Measurements from ENCODE around the gene SLC35C1. TPM values are rescaled to one million over a fixed set of nuclear protein-coding genes. Genes with fewer than 3 reads are reported as not detected.
A peak's percentile ranks its signal among the peaks of the same experiment; 100 is the strongest.

SLC35C1 gene
- total RNA-seq, 1 experiment from 2014 or later = 8.9 TPM

DNA sequence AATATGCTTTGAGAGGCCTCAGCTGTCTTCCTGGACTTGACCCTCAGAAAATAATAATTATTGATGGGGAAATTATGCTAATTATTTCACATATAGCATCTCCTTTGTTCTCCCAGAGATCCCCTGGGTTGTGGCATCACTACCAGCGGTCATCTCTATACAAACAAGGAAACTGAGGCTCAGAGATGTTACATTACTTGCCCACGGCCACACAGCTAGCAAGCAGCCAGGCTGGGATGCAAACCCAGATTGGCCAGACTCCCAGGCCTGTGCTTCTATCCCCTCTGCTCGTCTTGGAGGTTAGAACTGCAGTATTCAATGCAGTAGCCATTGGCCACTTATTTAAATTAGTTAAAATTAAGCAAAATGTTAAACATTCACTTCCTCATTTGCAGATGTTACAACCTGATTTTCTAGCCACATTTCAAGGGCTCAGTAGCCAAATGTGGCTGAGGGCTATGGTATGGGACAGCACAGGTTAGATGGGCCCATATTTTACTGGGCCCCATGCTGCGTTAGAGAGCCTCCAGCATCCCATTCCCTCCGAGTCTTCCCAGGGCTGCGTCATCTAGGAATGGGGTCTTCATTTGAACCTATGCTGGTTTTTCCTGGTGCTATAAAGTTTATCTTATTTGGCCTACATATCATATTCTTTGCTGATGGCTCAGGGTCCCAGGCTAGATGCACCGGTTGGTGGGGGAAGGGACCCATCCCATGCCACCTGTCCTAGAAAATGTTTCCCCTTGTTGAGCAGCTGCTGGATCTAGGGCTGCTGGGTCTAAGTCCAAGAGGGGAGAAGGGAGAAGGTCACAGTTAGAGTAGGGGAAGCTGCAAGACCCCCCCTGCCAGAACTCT lies 2.2 kb downstream of the SLC35C1 start:
- H3K4ac ChIP-seq (ENCODE audit: low read depth, low read length) = no peak overlapping the region
- H3K27me3 Mint-ChIP-seq (ENCODE audit: low read depth) = peaks cover 16% of the 10 kb centered on the region

More for the DNA sequence above, 2.2 kb downstream of the SLC35C1 start:
- H4K20me1 ChIP-seq (ENCODE audit: control insufficient read depth, insufficient read depth, insufficient read length) = no peaks in the 10 kb centered on the region
- peaks cover 2% of the 10 kb centered on the region; the same call in 1 of the 2 replicates for H3K27me3 ChIP-seq (ENCODE audit: insufficient read depth, low read length)
- no peak overlapping the region for H3K9ac ChIP-seq (ENCODE audit: extremely low read depth, insufficient read length, low read length)
- no peak overlapping the region for H4K8ac ChIP-seq (replicated peaks; ENCODE audit: insufficient read length, low read depth, low read length)
- no peak overlapping the region for H2BK120ac ChIP-seq (ENCODE audit: low read depth, low read length, poor library complexity, severe bottlenecking)
- H2AFZ ChIP-seq (ENCODE audit: low read length) = no peak overlapping the region
- H3K18ac ChIP-seq (ENCODE audit: insufficient read length, low read depth, low read length) = no peak overlapping the region
- no peak overlapping the region for H3K27ac ChIP-seq (ENCODE audit: insufficient read length, low read depth, low read length)
- H3K36me3 Mint-ChIP-seq (ENCODE audit: insufficient read depth in 1 of 3, low read depth in 3 of 3) = peaks cover 0 to 15% (median 15%) of the 10 kb centered on the region in 3 experiments; a peak in 5 of 7 replicates
- H3K4me1 ChIP-seq (ENCODE audit: insufficient read depth, low read length) = no peaks in the 10 kb centered on the region; the same call in 1 of the 2 replicates
- H2BK5ac ChIP-seq (ENCODE audit: insufficient read length, low read length) = no peak overlapping the region
- H3K23me2 ChIP-seq (ENCODE audit: insufficient read length, low read depth, low read length, poor library complexity, severe bottlenecking) = peaks cover 14% of the 10 kb centered on the region
- TF ChIP-seq, protein P1, sequence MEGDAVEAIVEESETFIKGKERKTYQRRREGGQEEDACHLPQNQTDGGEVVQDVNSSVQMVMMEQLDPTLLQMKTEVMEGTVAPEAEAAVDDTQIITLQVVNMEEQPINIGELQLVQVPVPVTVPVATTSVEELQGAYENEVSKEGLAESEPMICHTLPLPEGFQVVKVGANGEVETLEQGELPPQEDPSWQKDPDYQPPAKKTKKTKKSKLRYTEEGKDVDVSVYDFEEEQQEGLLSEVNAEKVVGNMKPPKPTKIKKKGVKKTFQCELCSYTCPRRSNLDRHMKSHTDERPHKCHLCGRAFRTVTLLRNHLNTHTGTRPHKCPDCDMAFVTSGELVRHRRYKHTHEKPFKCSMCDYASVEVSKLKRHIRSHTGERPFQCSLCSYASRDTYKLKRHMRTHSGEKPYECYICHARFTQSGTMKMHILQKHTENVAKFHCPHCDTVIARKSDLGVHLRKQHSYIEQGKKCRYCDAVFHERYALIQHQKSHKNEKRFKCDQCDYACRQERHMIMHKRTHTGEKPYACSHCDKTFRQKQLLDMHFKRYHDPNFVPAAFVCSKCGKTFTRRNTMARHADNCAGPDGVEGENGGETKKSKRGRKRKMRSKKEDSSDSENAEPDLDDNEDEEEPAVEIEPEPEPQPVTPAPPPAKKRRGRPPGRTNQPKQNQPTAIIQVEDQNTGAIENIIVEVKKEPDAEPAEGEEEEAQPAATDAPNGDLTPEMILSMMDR (conservative IDR thresholded peaks at IDR 0.05) = no peak
- H3K79me1 ChIP-seq (ENCODE audit: insufficient read depth, low read depth, low read length, poor library complexity, severe bottlenecking) = no peaks in the 10 kb centered on the region
- WGBS (ENCODE audit: extremely low coverage, insufficient read length, low lambda C conversion rate) = no CpG with 5 or more reads among the region's 7 CpGs
- H3K56ac ChIP-seq (ENCODE audit: insufficient read length, low read depth, low read length) = no peak overlapping the region
- H3K27ac Mint-ChIP-seq = peak overlapping the region in 1 of 3 experiments; percentile 59; a peak in 1 of 7 replicates
- H2BK12ac ChIP-seq (ENCODE audit: insufficient read length, low read depth, low read length) = no peak overlapping the region
- no peak overlapping the region for H3T11ph ChIP-seq (ENCODE audit: low read length)
- H3K9me3 ChIP-seq (ENCODE audit: control insufficient read depth, low read depth, low read length) = no peaks in the 10 kb centered on the region
- no peak overlapping the region for H4K5ac ChIP-seq (ENCODE audit: insufficient read length, low read depth, low read length)
- H4K91ac ChIP-seq (ENCODE audit: insufficient read length, low read depth, low read length) = no peak overlapping the region
- peaks cover 20 to 21% of the 10 kb centered on the region in 2 experiments for H3K4me1 Mint-ChIP-seq
- no peak overlapping the region for H3K14ac ChIP-seq (ENCODE audit: insufficient read depth, low read length)
- no peaks in the 10 kb centered on the region for H3K79me2 ChIP-seq (ENCODE audit: insufficient read depth, low read length)
- no peak for DNase-seq
- no peak overlapping the region for H2BK20ac ChIP-seq (ENCODE audit: low read depth, low read length, poor library complexity, severe bottlenecking)
- H3K9me3 Mint-ChIP-seq = peaks cover 0 to 2% of the 10 kb centered on the region in 2 experiments; a peak in 1 of 5 replicates
- H2AK5ac ChIP-seq (ENCODE audit: insufficient read length, low read length) = no peak overlapping the region
- H3K4me2 ChIP-seq (ENCODE audit: insufficient read depth, insufficient read length, low read length) = peak overlapping the region; percentile 7
- no peak overlapping the region for H2BK15ac ChIP-seq (ENCODE audit: low read depth, low read length)
- no peak overlapping the region for H3K23ac ChIP-seq (ENCODE audit: insufficient read length, low read depth, low read length)
- peak overlapping the region in 1 of 2 experiments; percentile 58; a peak in 1 of 5 replicates for H3K4me3 Mint-ChIP-seq

Data from H9 (cell line).